NCI-H774 (cell line): ENCODE measurements around the gene TBC1D2B.
"Not testable (repeated sequence)": the region's sequence is repeated elsewhere in the genome, so short reads cannot be mapped to it uniquely, and the experiment has no call there.

Experiments used
- DNase-seq: peaks from one replicate; lab custom pipeline; 2025; lab: John Stamatoyannopoulos, UW

Gene TBC1D2B

DNA sequence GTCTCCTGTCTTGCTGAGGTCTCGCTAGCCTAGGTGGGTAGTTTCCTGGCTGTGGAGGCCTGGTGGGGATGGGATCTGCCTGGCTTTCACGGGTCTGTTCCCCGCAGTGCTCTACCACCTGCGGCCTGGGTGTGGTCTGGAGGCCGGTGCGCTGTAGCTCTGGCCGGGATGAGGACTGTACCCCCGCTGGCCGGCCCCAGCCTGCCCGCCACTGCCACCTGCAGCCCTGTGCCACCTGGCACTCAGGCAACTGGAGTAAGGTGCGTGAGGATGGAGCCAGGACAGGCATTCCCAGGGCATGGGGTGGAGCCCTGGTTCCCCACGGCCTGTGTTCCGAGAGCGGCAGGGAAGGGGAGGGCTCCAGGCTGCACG is 89.8 kb downstream of the TBC1D2B start:
- not testable (repeated sequence) for DNase-seq

DNA sequence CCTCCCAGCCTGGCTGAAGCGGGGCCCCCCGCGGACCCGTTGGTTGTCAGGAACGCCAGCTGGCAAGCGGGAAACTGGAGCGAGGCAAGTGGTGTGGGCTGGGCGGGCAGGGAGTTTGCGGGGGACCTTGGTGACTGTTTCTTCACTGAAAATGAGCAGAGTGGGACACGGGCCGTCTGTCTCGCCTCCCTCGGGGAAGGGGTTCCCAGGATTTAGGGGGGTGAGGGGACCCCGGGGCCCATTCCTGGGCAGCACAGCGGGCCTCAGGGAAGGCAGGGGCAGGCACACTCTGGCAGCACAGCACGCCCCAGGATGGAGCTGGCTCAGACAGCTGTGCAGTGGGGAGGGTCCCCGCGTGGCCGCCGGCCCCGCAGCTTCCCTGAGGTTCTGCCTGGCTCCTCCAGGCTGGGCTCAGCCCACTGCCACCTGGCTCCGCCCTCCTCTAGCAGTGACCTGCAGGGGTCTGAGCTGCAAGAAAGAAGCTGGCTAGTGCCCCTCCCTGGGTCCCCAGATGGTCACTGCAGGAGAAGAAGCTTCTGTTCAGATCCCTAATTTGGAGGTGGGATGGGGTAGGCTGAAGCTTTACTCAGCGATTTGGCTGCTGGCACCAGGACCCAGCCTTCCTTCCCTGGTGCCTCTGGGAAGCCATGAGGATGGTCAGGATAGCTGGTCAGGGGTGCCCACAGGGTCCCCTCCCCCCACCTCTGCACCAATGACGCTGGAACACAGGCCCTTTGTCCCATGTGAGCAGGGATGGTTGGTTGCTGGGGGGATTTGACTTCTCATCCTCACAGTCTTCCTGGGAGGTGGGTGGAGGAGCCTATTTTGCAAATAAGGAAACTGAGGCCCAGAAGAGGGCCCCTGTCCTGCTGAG is 90.4 kb downstream of the TBC1D2B start:
- no peak for DNase-seq

DNA sequence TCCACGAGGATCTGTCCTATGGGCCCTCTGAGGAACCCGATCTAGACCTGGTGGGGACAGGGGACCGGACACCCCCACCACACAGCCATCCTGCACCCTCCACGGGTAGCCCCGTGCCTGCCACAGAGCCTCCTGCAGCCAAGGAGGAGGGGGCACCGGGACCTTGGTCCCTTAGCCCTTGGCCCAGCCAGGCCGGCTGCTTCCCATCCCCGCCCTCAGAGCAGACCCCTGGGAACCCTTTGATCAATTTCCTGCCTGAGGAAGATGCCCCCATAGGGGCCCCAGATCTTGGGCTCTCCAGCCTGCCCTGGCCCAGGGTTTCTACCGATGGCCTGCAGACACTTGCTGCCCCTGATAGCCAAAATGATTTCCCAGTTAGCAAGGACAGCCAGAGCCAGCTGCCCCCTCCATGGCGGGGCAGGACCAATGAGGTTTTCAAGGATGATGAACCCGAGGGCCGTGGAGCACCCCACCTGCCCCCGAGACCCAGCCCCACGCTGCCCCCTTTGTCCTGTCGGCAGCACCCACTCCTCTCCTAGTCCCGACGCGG is 91.5 kb downstream of the TBC1D2B start:
- DNase-seq: no peak

DNA sequence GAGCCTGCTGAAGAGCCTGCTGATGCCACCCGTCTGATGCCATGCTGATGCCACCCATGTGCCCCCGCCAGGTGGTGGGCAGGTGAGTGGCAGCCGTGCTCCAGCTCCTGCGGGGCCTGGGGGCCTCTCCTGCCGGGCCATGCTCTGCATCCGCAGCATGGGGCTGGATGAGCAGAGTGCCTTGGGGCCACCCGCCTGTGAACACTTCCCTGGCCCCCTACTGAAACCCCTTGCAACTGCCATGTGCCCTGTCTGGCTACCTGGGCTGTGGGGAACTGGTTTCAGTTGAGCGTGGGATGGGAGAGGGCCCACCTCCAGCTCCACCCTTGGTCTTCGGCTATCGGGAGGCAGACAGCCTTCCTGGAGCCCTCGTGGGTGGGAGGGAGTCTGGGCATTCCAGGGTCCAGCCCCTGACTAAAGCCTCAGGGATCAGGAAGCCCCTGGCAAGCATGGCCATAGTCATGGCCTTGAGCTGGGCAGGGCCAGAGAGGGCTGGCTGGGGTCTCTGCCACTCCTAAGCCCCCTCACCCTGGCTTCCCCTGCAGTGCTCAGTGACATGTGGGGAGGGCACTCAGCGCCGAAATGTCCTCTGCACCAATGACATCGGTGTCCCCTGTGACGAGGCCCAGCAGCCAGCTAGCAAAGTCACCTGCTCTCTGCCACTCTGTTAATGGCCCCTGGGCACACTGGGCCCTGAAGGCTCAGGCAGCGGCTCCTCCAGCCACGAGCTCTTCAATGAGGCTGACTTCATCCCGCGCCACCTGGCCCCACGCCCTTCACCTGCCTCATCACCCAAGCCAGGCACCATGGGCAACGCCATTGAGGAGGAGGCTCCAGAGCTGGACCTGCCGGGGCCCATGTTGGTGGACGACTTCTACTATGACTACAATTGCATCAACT is 92.2 kb downstream of the TBC1D2B start:
- no peak for DNase-seq

DNA sequence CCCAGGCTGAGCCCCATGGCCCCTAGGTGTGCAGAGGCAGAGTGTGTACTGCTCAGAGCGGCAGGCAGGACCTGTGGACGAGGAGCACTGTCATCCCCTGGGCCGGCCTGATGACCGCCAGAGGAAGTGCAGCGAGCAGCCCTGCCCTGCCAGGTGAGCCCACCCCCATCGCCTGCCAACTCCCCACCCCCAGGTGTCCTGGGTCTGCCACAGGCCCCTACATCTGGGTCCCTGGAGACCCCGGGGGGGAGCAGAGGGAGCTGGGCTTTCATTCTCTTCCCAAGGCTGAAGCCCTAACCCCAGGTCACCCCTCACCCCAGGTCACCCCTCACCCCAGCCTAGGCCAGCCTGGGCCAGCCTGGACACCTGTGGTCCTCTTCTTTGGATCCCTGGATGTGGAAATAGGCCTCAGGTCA is 93.1 kb downstream of the TBC1D2B start:
- DNase-seq: no peak

DNA sequence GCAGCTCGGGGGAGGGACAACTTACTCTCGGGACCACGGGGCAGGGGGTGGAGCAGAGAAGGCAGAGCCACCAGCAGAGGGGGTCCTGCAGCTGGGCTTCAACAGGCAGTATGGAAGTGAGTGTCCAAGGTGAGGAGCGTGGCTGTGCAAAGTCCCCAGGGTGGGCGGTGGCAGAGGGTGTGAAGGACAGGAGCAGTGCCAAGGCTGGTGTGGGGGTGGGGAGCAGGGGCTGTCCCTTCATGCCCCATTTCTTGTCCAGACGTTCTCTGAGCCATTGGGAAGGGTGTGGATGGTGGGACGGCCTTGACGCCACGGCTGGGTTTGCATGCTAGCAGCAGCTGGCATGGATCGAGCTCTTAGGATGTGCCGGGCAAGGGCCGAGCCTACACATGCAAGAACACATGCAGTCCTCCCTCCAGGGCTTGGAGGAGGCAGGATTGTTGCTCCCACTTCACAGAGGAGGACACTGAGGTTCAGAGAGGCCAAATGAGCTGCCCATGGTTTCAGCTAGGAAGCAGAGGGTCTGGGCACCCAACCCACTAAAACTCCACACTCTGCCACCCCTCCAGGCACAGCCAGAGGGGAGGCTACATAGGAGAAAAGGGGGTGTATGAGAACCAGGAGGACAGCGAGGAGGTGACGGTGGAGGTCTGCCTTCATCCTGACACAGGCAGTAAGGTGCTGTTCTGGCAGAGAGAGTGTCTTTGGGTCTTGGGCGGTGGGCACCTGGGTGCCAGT is 93.6 kb downstream of the TBC1D2B start:
- DNase-seq: no peak

DNA sequence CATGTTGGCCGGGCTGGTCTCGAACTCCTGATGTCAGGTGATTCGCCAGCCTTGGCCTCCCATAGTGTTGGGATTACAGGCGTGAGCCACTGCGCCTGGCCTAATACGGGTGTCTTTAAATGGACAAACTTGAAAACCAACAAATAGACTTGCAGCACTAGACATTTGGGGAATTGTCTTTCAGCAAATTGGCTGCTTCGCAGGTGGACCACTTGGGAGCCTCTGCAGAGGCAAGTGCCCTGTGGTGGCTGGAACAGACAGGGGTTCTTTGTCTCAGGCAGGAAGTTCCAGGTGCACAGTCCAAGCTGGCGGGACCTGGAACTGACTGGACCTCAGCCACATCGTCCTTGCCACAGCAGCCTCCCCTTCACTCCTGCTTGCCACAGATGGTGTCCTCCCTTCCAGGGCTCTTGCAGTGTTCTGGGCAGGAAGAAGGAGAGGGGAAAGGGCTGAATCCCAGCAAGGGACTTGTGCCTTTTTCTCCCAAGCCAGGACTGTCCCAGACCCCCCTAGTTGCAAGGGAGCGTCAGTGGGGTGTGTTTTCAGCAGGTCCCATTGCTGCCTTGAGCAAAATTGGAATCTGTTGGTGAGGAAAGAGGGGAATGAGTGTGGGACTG is 94.3 kb downstream of the TBC1D2B start:
- no peak for DNase-seq

DNA sequence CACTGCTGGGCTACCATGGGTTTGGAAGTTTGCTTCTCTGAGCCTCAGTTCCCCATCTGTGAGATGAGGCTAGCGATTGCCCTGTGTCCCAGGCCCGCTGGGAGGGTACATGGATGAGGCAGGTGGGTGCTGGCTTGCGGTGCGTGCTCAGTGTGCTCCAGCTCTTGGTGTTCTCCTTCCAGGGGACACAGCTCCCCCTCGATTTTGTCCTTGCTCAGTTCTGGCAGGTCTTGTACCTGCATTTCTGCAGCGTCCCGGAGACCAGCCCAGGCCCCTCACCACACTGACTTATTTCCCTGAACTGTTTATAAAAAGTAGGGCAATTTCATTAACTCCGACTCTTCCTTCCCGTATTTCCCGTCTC is 95.4 kb downstream of the TBC1D2B start:
- DNase-seq: no peak

DNA sequence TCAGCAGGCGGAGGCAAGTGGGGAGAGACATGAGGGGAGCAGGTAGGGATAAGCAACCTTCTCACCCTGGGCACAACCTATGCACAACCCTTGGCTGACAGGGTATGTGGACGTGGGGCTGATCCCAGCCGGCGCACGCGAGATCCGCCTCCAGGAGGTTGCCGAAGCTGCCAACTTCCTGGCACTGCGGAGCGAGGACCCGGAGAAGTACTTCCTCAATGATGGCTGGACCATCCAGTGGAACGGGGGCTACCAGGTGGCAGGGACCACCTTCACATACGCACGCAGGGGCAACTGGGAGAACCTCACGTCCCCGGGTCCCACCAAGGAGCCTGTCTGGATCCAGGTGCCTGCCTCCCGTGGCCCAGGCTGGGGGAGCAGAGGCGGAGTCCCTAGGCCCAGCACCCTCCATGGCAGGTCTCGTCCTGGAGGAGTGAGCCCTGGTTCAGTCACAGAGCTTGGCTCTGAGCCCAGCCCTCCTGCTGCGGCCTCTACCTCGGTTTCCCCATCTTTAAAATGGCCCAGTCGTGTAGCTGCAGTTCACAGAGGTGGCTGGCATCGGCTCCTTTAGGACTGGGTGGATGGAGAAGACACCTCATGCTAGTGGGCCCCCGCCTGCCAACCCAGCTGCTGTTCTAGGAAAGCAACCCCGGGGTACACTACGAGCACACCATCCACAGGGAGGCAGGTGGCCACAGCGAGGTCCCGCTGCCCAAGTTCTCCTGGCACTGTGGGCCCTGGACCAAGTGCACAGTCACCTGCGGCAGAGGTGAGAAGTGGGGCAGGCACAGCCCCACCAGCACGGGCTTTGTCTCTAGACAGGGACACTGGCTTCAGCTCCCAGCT is 96.0 kb downstream of the TBC1D2B start:
- no peak for DNase-seq

DNA sequence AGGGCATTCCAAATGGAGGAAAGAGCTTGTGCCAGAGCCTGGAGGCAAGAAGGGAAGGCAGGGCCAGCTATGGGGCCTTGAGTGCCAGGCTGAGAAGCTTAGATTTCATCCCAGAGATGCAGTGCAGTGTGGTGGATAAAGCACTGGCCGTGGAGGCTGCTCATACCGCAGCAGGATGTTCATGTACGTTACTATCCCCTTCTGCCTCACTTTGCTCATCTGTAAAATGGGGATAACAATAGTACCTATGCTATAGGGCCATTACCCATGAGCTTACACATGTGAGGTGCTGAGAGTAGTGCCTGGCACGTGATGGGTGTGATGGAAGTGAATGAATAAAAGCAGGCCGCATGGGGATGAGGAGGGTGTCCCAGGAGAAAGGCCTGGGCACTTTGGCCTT is 96.8 kb downstream of the TBC1D2B start:
- DNase-seq: not testable (repeated sequence)

DNA sequence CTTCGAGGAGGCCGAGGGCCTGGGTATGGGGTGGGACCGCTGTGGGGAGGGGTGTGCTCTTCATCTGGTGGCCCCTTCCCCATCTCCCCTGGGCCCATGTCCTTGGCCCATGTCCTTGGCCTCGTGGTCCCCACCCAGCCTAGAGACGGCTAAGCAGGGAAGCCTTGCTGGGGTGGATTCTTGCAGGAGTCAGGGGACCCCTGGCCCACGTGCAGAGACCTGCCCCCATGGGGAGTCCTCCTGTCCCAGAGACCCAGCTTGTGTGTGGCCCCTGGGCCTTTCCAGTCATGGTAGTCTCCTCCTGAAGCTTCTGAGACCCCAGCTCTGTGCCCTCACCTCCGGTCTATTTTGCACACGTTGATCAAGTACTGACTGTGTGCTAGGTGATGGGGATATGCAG is 97.4 kb downstream of the TBC1D2B start:
- no peak for DNase-seq

DNA sequence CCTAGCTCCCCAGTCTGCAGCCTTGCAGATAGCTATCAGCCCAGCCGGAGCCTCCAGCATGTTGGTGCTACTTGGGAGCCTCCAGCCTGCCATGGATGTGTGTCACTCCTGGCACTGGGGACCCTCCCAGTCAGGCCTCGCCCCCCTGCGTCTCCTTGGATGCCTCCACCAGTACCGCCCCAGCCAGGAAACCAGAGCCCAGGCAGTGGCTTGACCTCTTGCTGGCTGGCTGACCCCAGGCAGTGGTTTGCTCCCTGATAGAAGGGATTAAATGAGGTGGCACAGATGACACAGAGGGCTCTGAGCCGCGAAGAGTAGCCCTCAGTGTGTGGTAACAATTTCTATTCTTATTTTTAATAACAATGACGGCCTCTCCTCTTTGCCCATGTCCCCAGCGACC is 98.4 kb downstream of the TBC1D2B start:
- DNase-seq: not testable (repeated sequence)

DNA sequence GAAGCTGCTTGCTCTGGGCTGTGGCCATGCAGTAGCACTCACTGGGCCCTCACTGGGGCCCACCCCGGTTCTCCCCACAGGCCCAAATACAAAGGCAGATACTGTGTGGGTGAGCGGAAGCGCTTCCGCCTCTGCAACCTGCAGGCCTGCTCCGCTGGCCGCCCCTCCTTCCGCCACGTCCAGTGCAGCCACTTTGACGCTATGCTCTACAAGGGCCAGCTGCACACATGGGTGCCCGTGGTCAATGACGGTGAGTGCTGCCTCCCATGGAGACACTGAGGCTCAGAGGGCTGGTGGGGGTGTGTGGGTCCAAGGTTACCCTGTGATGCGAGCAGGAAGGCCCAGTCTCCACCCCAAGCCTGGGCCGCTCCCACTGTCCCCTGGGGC is 98.8 kb downstream of the TBC1D2B start:
- DNase-seq: not testable (repeated sequence)

DNA sequence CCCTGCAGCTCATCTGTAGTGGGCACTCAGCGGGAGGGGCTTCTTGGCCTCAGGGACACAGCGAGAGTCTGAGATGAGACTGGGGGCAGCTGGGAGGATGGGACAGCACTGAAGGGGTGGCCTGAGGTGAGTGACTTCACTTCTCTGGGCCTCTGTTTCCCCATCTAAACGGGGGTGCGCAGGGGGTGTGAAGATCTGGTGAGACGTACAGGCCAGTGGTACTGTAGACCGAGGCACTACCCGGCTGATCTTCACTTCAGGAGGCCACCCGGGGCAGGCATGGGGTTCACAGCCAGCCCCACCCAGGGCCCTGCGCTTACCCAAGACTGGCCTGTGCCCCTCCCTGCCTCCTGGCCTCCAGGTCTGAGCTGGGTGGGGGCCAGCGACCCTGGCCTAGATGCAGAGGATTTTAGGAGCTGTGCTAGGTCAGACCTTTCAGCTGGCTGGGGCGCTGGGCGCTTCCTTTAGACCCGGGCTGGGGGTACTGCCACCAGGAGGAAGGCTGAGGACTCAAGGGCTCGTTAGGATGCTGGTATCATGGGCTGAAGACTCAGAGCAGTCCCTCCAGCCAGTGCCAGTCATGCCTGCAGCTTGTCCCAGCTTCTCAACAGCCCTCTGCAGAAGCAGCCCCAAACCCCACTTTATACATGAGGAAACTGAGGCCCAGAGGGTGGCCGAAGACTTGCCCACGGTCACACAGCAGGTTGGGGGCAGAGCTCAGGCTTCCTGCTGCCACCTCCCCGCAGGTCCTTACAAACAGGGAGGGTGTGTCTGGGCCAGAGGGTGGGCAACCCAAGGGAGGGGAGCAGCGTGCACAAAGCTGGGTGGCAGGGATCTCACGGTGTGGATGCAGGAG is 99.4 kb downstream of the TBC1D2B start:
- not testable (repeated sequence) for DNase-seq

DNA sequence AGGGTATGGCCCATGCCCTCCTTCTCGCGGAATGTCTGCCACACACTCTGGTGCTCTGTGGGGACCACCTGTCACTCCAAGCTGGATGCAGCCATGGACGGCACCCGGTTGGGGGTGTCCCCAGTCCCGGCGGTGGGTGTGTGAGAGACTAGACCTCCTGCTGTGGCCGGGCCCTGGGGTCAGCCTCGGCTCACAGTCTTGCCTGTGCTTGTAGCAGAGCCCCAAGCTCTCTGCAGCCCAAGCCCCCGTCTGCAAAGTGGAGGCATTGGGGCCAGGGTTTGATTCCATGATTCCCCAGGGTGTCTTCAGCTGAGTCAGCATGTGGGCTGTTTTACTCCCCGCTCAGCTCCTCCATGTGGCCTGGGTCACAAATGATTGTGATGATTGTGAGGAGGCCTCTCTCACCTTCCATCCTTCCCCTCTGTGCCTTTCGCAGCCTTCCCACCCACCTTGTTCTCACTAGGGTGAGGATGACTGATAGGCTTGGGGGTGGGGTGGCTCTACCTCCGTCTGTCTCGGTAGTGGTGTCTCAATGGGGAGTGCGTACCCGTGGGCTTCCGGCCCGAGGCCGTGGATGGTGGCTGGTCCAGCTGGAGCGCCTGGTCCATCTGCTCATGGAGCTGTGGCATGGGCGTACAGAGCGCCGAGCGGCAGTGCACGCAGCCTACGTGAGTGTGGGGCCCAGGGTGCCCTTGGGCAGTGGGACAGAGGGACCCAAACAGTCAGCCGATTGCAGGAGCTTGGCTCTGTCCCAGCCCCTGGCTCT is 100.6 kb downstream of the TBC1D2B start:
- not testable (repeated sequence) for DNase-seq

DNA sequence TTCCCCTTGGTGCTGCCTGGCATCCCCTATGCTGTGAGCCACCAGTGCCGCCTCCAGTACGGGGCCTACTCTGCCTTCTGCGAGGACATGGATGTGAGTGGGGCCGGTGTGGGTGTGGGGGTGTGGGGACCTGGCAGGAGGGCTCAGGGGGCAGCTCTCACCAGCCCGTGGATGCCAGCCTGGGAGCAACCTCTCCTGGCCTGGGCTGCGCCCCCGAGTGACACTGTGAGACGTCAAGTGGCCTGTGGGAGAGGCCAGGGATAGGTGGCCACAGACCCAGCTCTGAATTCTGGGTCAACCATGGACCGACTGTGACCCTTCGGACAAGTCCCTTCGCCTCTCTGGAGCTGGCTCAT is 101.4 kb downstream of the TBC1D2B start:
- not testable (repeated sequence) for DNase-seq

DNA sequence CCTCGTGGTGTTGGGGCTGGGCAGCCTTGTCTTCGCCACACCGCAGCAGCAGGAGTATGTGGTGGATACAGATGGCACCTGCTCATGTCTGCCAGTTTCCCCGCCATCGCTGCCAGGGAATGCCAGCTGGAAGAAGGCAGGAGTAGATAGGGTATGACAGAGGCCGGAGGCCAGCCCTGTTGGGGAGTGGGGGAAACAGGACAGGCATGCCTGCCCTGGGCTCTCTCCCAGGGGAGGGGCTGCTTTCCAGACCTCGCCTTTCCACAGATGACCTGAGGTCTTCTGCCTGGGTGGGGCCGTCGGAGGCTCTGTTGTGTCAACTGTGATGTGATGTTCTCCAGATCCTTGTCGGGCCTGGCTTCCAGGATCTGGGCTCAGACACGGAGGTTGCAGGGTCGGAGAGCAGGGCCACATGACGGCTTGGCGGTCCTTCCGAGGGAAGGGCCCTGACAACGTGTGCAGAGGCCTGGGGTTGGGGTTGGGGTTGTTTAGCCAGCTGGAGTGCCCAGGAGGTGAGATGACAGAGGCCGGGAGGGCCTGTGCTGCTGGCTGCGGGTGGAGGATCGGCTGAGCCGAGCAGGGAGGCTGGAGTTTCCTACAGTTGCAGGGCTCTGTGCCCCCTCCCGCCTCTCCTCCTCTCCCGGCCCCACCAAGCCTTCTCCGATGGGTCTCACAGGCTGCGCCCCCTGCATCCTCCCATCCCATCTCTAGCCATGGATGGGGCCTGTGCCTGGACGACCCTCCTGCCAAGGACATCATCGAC is 102.0 kb downstream of the TBC1D2B start:
- DNase-seq: no peak
